ENCODE data around the gene IQGAP2. TPM values are rescaled to one million over a fixed set of nuclear protein-coding genes. Genes with fewer than 3 reads are reported as not detected.

The IQGAP2 gene
- polyA plus RNA-seq, 4 donors = 67.9 to 97.7 (median 83.5) TPM

- DNase-seq (ENCODE audit: low read depth in 4 of 4, low spot score in 3 of 4) = no peak
Measured at GRCh38 chr5:76553251-76553650, 150.2 kb downstream of the IQGAP2 start.

- DNase-seq (ENCODE audit: low read depth in 4 of 4, low spot score in 3 of 4) = no peak
Measured at GRCh38 chr5:76555114-76555513, 152.0 kb downstream of the IQGAP2 start.

- DNase-seq (ENCODE audit: low read depth in 4 of 4, low spot score in 3 of 4) = no peak
Measured at GRCh38 chr5:76555717-76556116, 152.6 kb downstream of the IQGAP2 start.

- DNase-seq (ENCODE audit: low read depth in 4 of 4, low spot score in 3 of 4) = no peak
Measured at GRCh38 chr5:76556511-76557221, 153.6 kb downstream of the IQGAP2 start.

GRCh38 chr5:76560952-76561891 is 158.1 kb downstream of the IQGAP2 start:
- DNase-seq (ENCODE audit: low read depth in 4 of 4, low spot score in 3 of 4) = no peak

GRCh38 chr5:76561959-76562358 is 158.9 kb downstream of the IQGAP2 start:
- DNase-seq (ENCODE audit: low read depth in 4 of 4, low spot score in 3 of 4) = no peak

- no peak for DNase-seq (ENCODE audit: low read depth in 4 of 4, low spot score in 3 of 4)
Measured at GRCh38 chr5:76565009-76565408, 161.9 kb downstream of the IQGAP2 start.

GRCh38 chr5:76570153-76570552 is 167.1 kb downstream of the IQGAP2 start:
- no peak for DNase-seq (ENCODE audit: low read depth in 4 of 4, low spot score in 3 of 4)

- DNase-seq (ENCODE audit: low read depth in 4 of 4, low spot score in 3 of 4) = no peak
Measured at GRCh38 chr5:76571559-76571958, 168.5 kb downstream of the IQGAP2 start.

GRCh38 chr5:76576450-76576849 is 173.4 kb downstream of the IQGAP2 start:
- DNase-seq (ENCODE audit: low read depth in 4 of 4, low spot score in 3 of 4) = no peak

- no peak for DNase-seq (ENCODE audit: low read depth in 4 of 4, low spot score in 3 of 4)
Measured at GRCh38 chr5:76576996-76577395, 173.9 kb downstream of the IQGAP2 start.

- no peak for DNase-seq (ENCODE audit: low read depth in 4 of 4, low spot score in 3 of 4)
Measured at GRCh38 chr5:76579166-76579937, 176.3 kb downstream of the IQGAP2 start.

- DNase-seq (ENCODE audit: low read depth in 4 of 4, low spot score in 3 of 4) = no peak
Measured at GRCh38 chr5:76580981-76581380, 177.9 kb downstream of the IQGAP2 start.

- DNase-seq (ENCODE audit: low read depth in 4 of 4, low spot score in 3 of 4) = no peak
Measured at GRCh38 chr5:76582230-76583162, 179.4 kb downstream of the IQGAP2 start.

- DNase-seq (ENCODE audit: low read depth in 4 of 4, low spot score in 3 of 4) = no peak
Measured at GRCh38 chr5:76583163-76584047, 180.3 kb downstream of the IQGAP2 start.

GRCh38 chr5:76585783-76586217 is 182.7 kb downstream of the IQGAP2 start:
- no peak for DNase-seq (ENCODE audit: low read depth in 4 of 4, low spot score in 3 of 4)

- no peak for DNase-seq (ENCODE audit: low read depth in 4 of 4, low spot score in 3 of 4)
Measured at GRCh38 chr5:76586531-76586930, 183.4 kb downstream of the IQGAP2 start.

- DNase-seq (ENCODE audit: low read depth in 4 of 4, low spot score in 3 of 4) = no peak
Measured at GRCh38 chr5:76590027-76590426, 186.9 kb downstream of the IQGAP2 start.

- no peak for DNase-seq (ENCODE audit: low read depth in 4 of 4, low spot score in 3 of 4)
Measured at GRCh38 chr5:76591366-76591765, 188.3 kb downstream of the IQGAP2 start.
